GM12878 (cell line): ENCODE data around the gene NOL12. TPM values are rescaled to one million over a fixed set of nuclear protein-coding genes. Genes with fewer than 3 reads are reported as not detected.

Experiments
- ATAC-seq: fragments of 200-7000 bp; cut with Tn5 transposase; 3 replicates; pipeline ENCODE4 v1.9.1; 2020; ENCODE audit warnings: mild to moderate bottlenecking, moderate library complexity
- BruUV-seq: library from RNA; stranded (reverse); fragments of 400-500 nt; replicated peaks from 2 replicates; lab custom pipeline; 2021; lab: Mats Ljungman, UMichigan
- CTCF ChIA-PET: fragments of 300-600 bp; sonication (Branson Sonifier 250); formaldehyde crosslinking; extraction: SDS; loops from one replicate; lab custom pipeline; 2021; ENCODE audit warnings: inconsistent platforms; lab: Yijun Ruan, JAX
- POLR2A ChIA-PET: fragments of 350-600 bp; formaldehyde crosslinking; extraction: SDS; loops from one replicate; lab custom pipeline; 2021; ENCODE audit warnings: inconsistent platforms; lab: Charles Lee
- RAD21 ChIA-PET: fragments of 300-600 bp; sonication (Branson Sonifier 250); formaldehyde crosslinking; loops from one replicate; lab custom pipeline; 2023; ENCODE audit warnings: antibody characterized with exemption; ENCODE audit not compliant: unreplicated experiment; lab: Charles Lee
- SMC1A ChIA-PET: fragments of 300-600 bp; sonication (Branson Sonifier 250); formaldehyde crosslinking; loops from one replicate; lab custom pipeline; 2023; ENCODE audit not compliant: unreplicated experiment, uncharacterized antibody; lab: Charles Lee
- DNase-seq: peaks from one replicate; pipeline ENCODE4 v3.0.0-alpha.2; 2011; ENCODE audit warnings: low read depth, low spot score
- FAIRE-seq: peaks from 3 replicates; lab custom pipeline; 2011; peaks lifted over from hg19 to GRCh38; lab: Jason Lieb, UNC
- H2AFZ ChIP-seq: 2 replicates; pipeline ENCODE4 v1.6.0; 2011; ENCODE audit warnings: low read depth, low read length, control low read depth; ENCODE audit not compliant: control insufficient read depth
- H3K27ac ChIP-seq: 2 replicates; pipeline ENCODE4 v1.5.1; 2011; ENCODE audit warnings: control low read depth; ENCODE audit not compliant: control insufficient read depth, insufficient read depth
- H3K27me3 ChIP-seq, 2 experiments: replicated peaks in 1 of 2; 2 replicates each; pipeline versions ENCODE4 v1.6.0 to v1.6.1; 2011; ENCODE audit warnings: low read length in 1 of 2; ENCODE audit not compliant: control insufficient read depth in 2 of 2, insufficient read depth in 2 of 2
- H3K36me3 ChIP-seq, 2 experiments: 2 replicates each; pipeline ENCODE4 v1.5.1; 2011; ENCODE audit warnings: low read length in 1 of 2; ENCODE audit not compliant: control insufficient read depth in 2 of 2, insufficient read depth in 2 of 2
- H3K4me1 ChIP-seq: 2 replicates; pipeline ENCODE4 v1.6.1; 2011; ENCODE audit warnings: mild to moderate bottlenecking, low read length, moderate library complexity, mixed read lengths; ENCODE audit not compliant: control insufficient read depth, insufficient read depth
- H3K4me2 ChIP-seq: 2 replicates; pipeline ENCODE4 v1.6.0; 2011; ENCODE audit warnings: control low read depth; ENCODE audit not compliant: control insufficient read depth, insufficient read depth
- H3K4me3 ChIP-seq: fragments of 200-600 bp; sonication (generic); 2 replicates; pipeline ENCODE4 v1.5.1; 2016
- H3K79me2 ChIP-seq: 2 replicates; pipeline ENCODE4 v1.6.0; 2011; ENCODE audit warnings: low read length; ENCODE audit not compliant: control insufficient read depth, insufficient read depth
- H3K9ac ChIP-seq: 2 replicates; pipeline ENCODE4 v1.8.0; 2011; ENCODE audit warnings: low read length, control low read depth, mixed read lengths; ENCODE audit not compliant: control insufficient read depth, insufficient read depth
- H3K9me3 ChIP-seq: replicated peaks from 3 replicates; pipeline ENCODE4 v1.5.1; 2011; ENCODE audit warnings: mild to moderate bottlenecking, low read length; ENCODE audit not compliant: control insufficient read depth, insufficient read depth
- H4K20me1 ChIP-seq: 2 replicates; pipeline ENCODE4 v1.6.0; 2011; ENCODE audit not compliant: control insufficient read depth, insufficient read depth
- BMI1 ChIP-seq: fragments of 450-650 bp; IDR thresholded peaks from 2 replicates; pipeline ENCODE4 v1.6.1; 2016; ENCODE audit warnings: mild to moderate bottlenecking, moderate library complexity, borderline replicate concordance
- BRCA1 ChIP-seq: IDR thresholded peaks from 2 replicates; pipeline ENCODE4 v1.6.1; 2011; ENCODE audit warnings: low read depth, low read length, improper control_type of control experiment
- CBX5 ChIP-seq: sonication (generic); IDR thresholded peaks from 2 replicates; pipeline ENCODE4 v1.6.1; 2016; ENCODE audit warnings: low read depth, moderate library complexity, mild to moderate bottlenecking, inconsistent platforms
- CHD1 ChIP-seq: IDR thresholded peaks from 2 replicates; pipeline ENCODE4 v1.6.1; 2012; ENCODE audit warnings: low read depth, low read length, improper control_type of control experiment
- CHD4 ChIP-seq: fragments of 200-600 bp; sonication (generic); IDR thresholded peaks from 2 replicates; pipeline ENCODE4 v1.6.1; 2016; ENCODE audit warnings: mild to moderate bottlenecking
- FOXK2 ChIP-seq: fragments of 450-650 bp; IDR thresholded peaks from 2 replicates; pipeline ENCODE4 v1.6.1; 2017; ENCODE audit warnings: mild to moderate bottlenecking, moderate library complexity
- HDGF ChIP-seq: fragments of 450-650 bp; IDR thresholded peaks from 2 replicates; pipeline ENCODE4 v1.6.1; 2016; ENCODE audit warnings: antibody characterized with exemption
- IKZF1 ChIP-seq: fragments of 450-650 bp; conservative IDR thresholded peaks from 2 replicates; pipeline ENCODE4 v1.6.1; 2017; ENCODE audit warnings: antibody characterized with exemption, mild to moderate bottlenecking
- IRF4 ChIP-seq: IDR thresholded peaks from 2 replicates; pipeline ENCODE4 v1.6.1; 2011; ENCODE audit warnings: low read depth, low read length
- KLF5 ChIP-seq: fragments of 450-650 bp; IDR thresholded peaks from 2 replicates; pipeline ENCODE4 v1.6.1; 2014; ENCODE audit warnings: mild to moderate bottlenecking; ENCODE audit not compliant: partially characterized antibody
- LARP7 ChIP-seq: fragments of 450-650 bp; IDR thresholded peaks from 2 replicates; pipeline ENCODE4 v1.6.1; 2017; ENCODE audit warnings: mild to moderate bottlenecking
- MAX ChIP-seq: IDR thresholded peaks from 2 replicates; pipeline ENCODE4 v1.6.1; 2012; ENCODE audit warnings: low read depth, low read length, improper control_type of control experiment
- NR2C1 ChIP-seq: fragments of 450-650 bp; IDR thresholded peaks from 2 replicates; pipeline ENCODE4 v1.6.1; 2017; ENCODE audit warnings: antibody characterized with exemption, mild to moderate bottlenecking, moderate library complexity
- NR2C2 ChIP-seq: IDR thresholded peaks from 2 replicates; pipeline ENCODE4 v1.6.1; 2011; ENCODE audit warnings: borderline replicate concordance, low read depth; ENCODE audit not compliant: control insufficient read depth, insufficient read length
- NRF1 ChIP-seq: conservative IDR thresholded peaks from 2 replicates; pipeline ENCODE4 v1.6.1; 2011; ENCODE audit warnings: mild to moderate bottlenecking, low read depth, low read length, improper control_type of control experiment
- PML ChIP-seq: IDR thresholded peaks from 2 replicates; pipeline ENCODE4 v1.6.1; 2012; ENCODE audit warnings: low read length, inconsistent platforms
- SMAD5 ChIP-seq: IDR thresholded peaks from 2 replicates; pipeline ENCODE4 v1.6.1; 2016; ENCODE audit warnings: antibody characterized with exemption, low read depth
- TBL1XR1 ChIP-seq: IDR thresholded peaks from 2 replicates; pipeline ENCODE4 v1.6.1; 2012; ENCODE audit warnings: low read depth, low read length, improper control_type of control experiment
- USF1 ChIP-seq: IDR thresholded peaks from 2 replicates; pipeline ENCODE4 v1.6.1; 2011; ENCODE audit warnings: borderline replicate concordance, low read depth, mild to moderate bottlenecking, moderate library complexity, mixed read lengths, low read length; ENCODE audit not compliant: insufficient read depth; ENCODE audit errors: extremely low read length
- YBX1 ChIP-seq: fragments of 450-650 bp; IDR thresholded peaks from 2 replicates; pipeline ENCODE4 v1.6.1; 2016; ENCODE audit warnings: antibody characterized with exemption
- WGBS: methylation state at CpG from one replicate; pipeline ENCODE4 v1.1.6; 2016; ENCODE audit warnings: low lambda C conversion rate; ENCODE audit not compliant: insufficient replicate concordance, insufficient coverage; ENCODE audit errors: missing lambda C conversion rate; 5-methylcytosine and 5-hydroxymethylcytosine counted together
- in situ Hi-C: fragments of 300-500 bp; cut with MboI; formaldehyde crosslinking; loops from 9 replicates; pipeline ENCODE4 v1.14.3; 2018; ENCODE audit warnings: mixed read lengths
- intact Hi-C: fragments of 100-400 bp; cut with micrococcal nuclease; formaldehyde crosslinking; loops from one replicate; pipeline ENCODE4 v1.14.2; 2022; ENCODE audit not compliant: unreplicated experiment
- polyA plus RNA-seq, 11 experiments: library from polyadenylated mRNA; depleted of rRNA in 4 of 11; unstranded in 6 of 11; stranded (reverse) in 5 of 11; fragments of >200 nt; fragmentation: Nextera tagmentation in 4 of 11; fragmentation: Illumina TruSeq in 1 of 11; extraction: Ambion mirVana in 4 of 11; extraction: Trizol in 1 of 11; gene quantifications; 1 replicate in 1 of 11; 2 replicates in 10 of 11; pipeline versions ENCODE4 v1.2.1 to v1.2.3, GENCODE V29; 2011 to 2016; ENCODE audit warnings: inconsistent platforms in 2 of 11, missing spikeins in 2 of 11, low read depth in 1 of 11
- total RNA-seq, 4 experiments: library from RNA; depleted of rRNA in 3 of 4; stranded (reverse); fragments of >200 nt in 3 of 4; fragmentation: Illumina TruSeq in 1 of 4; extraction: Trizol in 1 of 4; gene quantifications; 2 replicates each; pipeline versions ENCODE4 v1.2.1 to v1.2.3, GENCODE V29; 2013 to 2021

Gene NOL12
- total and polyA plus RNA-seq, 10 of the 15 experiments (the other 5 are each of a cell fraction or from before 2014, with no cell fraction given) = 3.3 to 69.4 (median 41.1) TPM

GRCh38 chr22:37697538-37697835 lies 11.3 kb downstream of the NOL12 start:
- Histone ChIP-seq H3K79me2 (no peaks in the 10 kb centered on the region), H3K27me3 (no peaks in the 10 kb centered on the region), H3K4me1 (no peaks in the 10 kb centered on the region; the same call in 1 of the 2 replicates), H3K4me2 (no peak overlapping the region), H2AFZ (no peak overlapping the region), H3K9ac (no peak overlapping the region), H3K4me3 (no peak overlapping the region), H3K27ac (no peak overlapping the region), H3K9me3 (no peaks in the 10 kb centered on the region), H3K36me3 (peaks cover under 1 to 6% of the 10 kb centered on the region in 2 experiments; a peak in 3 of 4 replicates), H4K20me1 (no peaks in the 10 kb centered on the region)
- 86% methylated on average over 3 of the region's 3 CpGs for WGBS
- CTCF ChIA-PET = no interaction called here
- RAD21 ChIA-PET = interaction anchor here (0.7 kb wide), 2 partner anchors 66 to 84 kb away, joined by 3 to 4 read pairs; no protein-coding TSS in a partner anchor
- FAIRE-seq (no peak), DNase-seq (no peak), ATAC-seq (no peak)
- SMC1A ChIA-PET = no interaction called here
- BruUV-seq = no TSS peak
- in situ Hi-C loops (no loop called here), intact Hi-C loops (no loop called here)
- TF ChIP-seq YBX1 = no peak
- no peak for TF ChIP-seq IRF4
- no peak for TF ChIP-seq CBX5
- TF ChIP-seq IKZF1 = no peak
- TF ChIP-seq SMAD5 = no peak
- TF ChIP-seq FOXK2 = no peak
- TF ChIP-seq KLF5 = no peak
- no peak for TF ChIP-seq CHD4
- TF ChIP-seq BMI1 = no peak
- POLR2A ChIA-PET = interaction anchor here (0.5 kb wide), 1 partner anchor 95 kb away, joined by 5 read pairs; no protein-coding TSS in a partner anchor

GRCh38 chr22:37701141-37701786 lies 15.1 kb downstream of the NOL12 start:
- no TSS peak for BruUV-seq
- in situ Hi-C loops = no loop called here
- intact Hi-C loops = no loop called here
- DNase-seq = no peak
- H2AFZ ChIP-seq = no peak overlapping the region
- no peaks in the 10 kb centered on the region for H4K20me1 ChIP-seq
- H3K4me2 ChIP-seq = no peak overlapping the region
- H3K36me3 ChIP-seq = no peaks in the 10 kb centered on the region
- FAIRE-seq = no peak
- no peaks in the 10 kb centered on the region for H3K79me2 ChIP-seq
- 64% methylated on average over 8 of the region's 8 CpGs for WGBS
- no peak overlapping the region for H3K9ac ChIP-seq
- H3K4me1 ChIP-seq = no peaks in the 10 kb centered on the region; the same call in 1 of the 2 replicates
- RAD21 ChIA-PET = no interaction called here
- H3K27me3 ChIP-seq = no peaks in the 10 kb centered on the region
- CTCF ChIA-PET = no interaction called here
- SMC1A ChIA-PET = no interaction called here
- no peak for ATAC-seq
- H3K4me3 ChIP-seq = no peak overlapping the region
- no peaks in the 10 kb centered on the region for H3K9me3 ChIP-seq
- no peak overlapping the region for H3K27ac ChIP-seq
- POLR2A ChIA-PET = no interaction called here
- no peak for TF ChIP-seq NR2C1
- TF ChIP-seq PML = no peak
- no peak for TF ChIP-seq LARP7
- TF ChIP-seq TBL1XR1 = no peak
- TF ChIP-seq HDGF = no peak
- no peak for TF ChIP-seq NR2C2
- TF ChIP-seq USF1 = no peak
- no peak for TF ChIP-seq CHD1
- TF ChIP-seq MAX = no peak
- no peak for TF ChIP-seq NRF1
- no peak for TF ChIP-seq BRCA1
